Tibial nerve (tissue), 4 donors: ENCODE data around the gene NAT14. TPM values are rescaled to one million over a fixed set of nuclear protein-coding genes. Genes with fewer than 3 reads are reported as not detected.
A peak's percentile ranks its signal among the peaks of the same experiment; 100 is the strongest.

Experiments
- DNase-seq, 2 donors: peaks; one replicate each; pipeline ENCODE4 v3.0.0-alpha.2; 2019; ENCODE audit warnings: low spot score in 2 of 2
- H3K27ac ChIP-seq, 4 donors: fragments of 200-600 bp; sonication (generic) in 3 of 4; one replicate each; pipeline ENCODE4 v1.5.1; 2017 to 2019; ENCODE audit warnings: mild to moderate bottlenecking in 1 of 4
- H3K27me3 ChIP-seq, 2 donors: fragments of 200-600 bp; sonication (generic) in 1 of 2; one replicate each; pipeline versions ENCODE4 v1.5.1 to v1.6.0; 2017 to 2019
- H3K36me3 ChIP-seq, 3 donors: fragments of 200-600 bp; sonication (generic); one replicate each; pipeline ENCODE4 v1.5.1; 2018 to 2019
- H3K4me1 ChIP-seq, 4 donors: fragments of 200-600 bp; sonication (generic) in 3 of 4; one replicate each; pipeline ENCODE4 v1.5.1; 2017 to 2019
- H3K4me3 ChIP-seq, 4 donors: fragments of 200-600 bp; sonication (generic) in 3 of 4; one replicate each; pipeline ENCODE4 v1.5.1; 2017 to 2019; ENCODE audit warnings: mild to moderate bottlenecking in 1 of 4, moderate library complexity in 1 of 4
- H3K9me3 ChIP-seq, 4 donors: fragments of 200-600 bp; sonication (generic) in 3 of 4; one replicate each; pipeline ENCODE4 v1.5.1; 2017 to 2019
- CTCF ChIP-seq, 5 experiments: fragments of 200-600 bp in 3 of 5; fragments of 450-650 bp in 2 of 5; sonication (generic) in 3 of 5; IDR thresholded peaks; one replicate each; pipeline ENCODE4 v1.5.1; 2016 to 2019; ENCODE audit warnings: antibody characterized with exemption in 5 of 5, mild to moderate bottlenecking in 3 of 5, moderate library complexity in 2 of 5
- EP300 ChIP-seq, 2 donors: sonication (generic); formaldehyde crosslinking; IDR thresholded peaks; one replicate each; pipeline ENCODE4 v1.6.1; 2017; ENCODE audit warnings: antibody characterized with exemption in 2 of 2, mild to moderate bottlenecking in 1 of 2
- POLR2A ChIP-seq, 2 donors: fragments of 450-650 bp; IDR thresholded peaks; one replicate each; pipeline ENCODE4 v1.6.1; 2017; ENCODE audit warnings: antibody characterized with exemption in 2 of 2, mild to moderate bottlenecking in 2 of 2, moderate library complexity in 2 of 2
- WGBS, 2 donors: methylation state at CpG; one replicate each; pipeline ENCODE4 v1.1.5; 2018; 5-methylcytosine and 5-hydroxymethylcytosine counted together
- total RNA-seq, 4 donors: library from RNA; depleted of rRNA; stranded (reverse); fragments of >200 nt; gene quantifications; one replicate each; pipeline ENCODE4 v1.1.0, GENCODE V29; 2016

NAT14 gene
- total RNA-seq, 4 donors from 2014 or later, result 3.1 to 8.0 (median 4.3) TPM

GRCh38 chr19:55476100-55476775 is 8.8 kb upstream of the NAT14 start, which contains the start of gene ZNF628:
ZNF628 (plus strand) TSS chr19:55476617; CDS start chr19:55479911, 3,294 bp downstream.
- Histone ChIP-seq H3K27me3 (no peaks in the 10 kb centered on the region), H3K27ac (peak within 1 kb of the TSS; percentile 90 to 99 (median 98)), H3K36me3 (peaks cover 0 to 5% (median 0%) of the 10 kb centered on the region in 3 donors), H3K4me1 (peaks cover 0 to 55% (median 37%) of the 10 kb centered on the region in 4 donors), H3K4me3 (peak within 1 kb of the TSS; percentile 39 to 79 (median 60)), H3K9me3 (no peaks in the 10 kb centered on the region)
- peak; percentile 96 to 98 for DNase-seq
- WGBS, 2 donors, result 1 to 2% methylated on average over 28 to 41 of the region's 61 CpGs
- TF ChIP-seq POLR2A (IDR thresholded peaks at IDR 0.05), result peak; percentile 73 to 76
- peak; percentile 79 to 84 for TF ChIP-seq EP300 (IDR thresholded peaks at IDR 0.05)
- peak in 2 of 5 experiments; percentile 17 to 27 for TF ChIP-seq CTCF (IDR thresholded peaks at IDR 0.05)

DNA sequence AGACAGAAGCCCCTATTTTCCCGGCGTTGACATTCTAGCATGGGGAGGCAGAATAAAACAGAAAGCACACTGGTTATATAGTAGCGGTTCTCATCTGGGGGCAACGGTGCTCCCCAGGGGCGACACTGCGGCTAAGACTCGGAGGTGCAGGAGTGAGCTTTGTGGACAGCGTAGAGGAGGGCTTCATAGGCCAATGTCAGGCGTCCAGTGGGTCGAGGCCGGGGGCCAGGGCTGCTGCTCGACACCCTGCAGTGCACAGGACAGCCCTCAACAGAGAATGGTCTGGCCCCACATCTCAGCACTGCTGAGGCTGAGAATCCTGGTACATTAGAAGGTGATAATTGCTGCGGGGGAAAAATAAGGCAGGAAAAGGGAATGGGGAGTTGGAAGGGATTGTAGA is 7.1 kb upstream of the NAT14 start:
- Histone ChIP-seq H3K27ac (peak overlapping the region in 1 of 4 donors; percentile 99), H3K9me3 (no peaks in the 10 kb centered on the region), H3K36me3 (peaks cover 0 to 22% (median 0%) of the 10 kb centered on the region in 3 donors), H3K4me1 (peaks cover 0 to 49% (median 33%) of the 10 kb centered on the region in 4 donors), H3K4me3 (peak overlapping the region in 1 of 4 donors; percentile 78), H3K27me3 (no peaks in the 10 kb centered on the region)
- no peak for TF ChIP-seq EP300 (IDR thresholded peaks at IDR 0.05)
- TF ChIP-seq POLR2A (IDR thresholded peaks at IDR 0.05), result no peak
- no peak for TF ChIP-seq CTCF (IDR thresholded peaks at IDR 0.05)
- DNase-seq, result no peak
- 80 to 82% methylated on average over 13 of the region's 13 CpGs for WGBS, 2 donors

DNA sequence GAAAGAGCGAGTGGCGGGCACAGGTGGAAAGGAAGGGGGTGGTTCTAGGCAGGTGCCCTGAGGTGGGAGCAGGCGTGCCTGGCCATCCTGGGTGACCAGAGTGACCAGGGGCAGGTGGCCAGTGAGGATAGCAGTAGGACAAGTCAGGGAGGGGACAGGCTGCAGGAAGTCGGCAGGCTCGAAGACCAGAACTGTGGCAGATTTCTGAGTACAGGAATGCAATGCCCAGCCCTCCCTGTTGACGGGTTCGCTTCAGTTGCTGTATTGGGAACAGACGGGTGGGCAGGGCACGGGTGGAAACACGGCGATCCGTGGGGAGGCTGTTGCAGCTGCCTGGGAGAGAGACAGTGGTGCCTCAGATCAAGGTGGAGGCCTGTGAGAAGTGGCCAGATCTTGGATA is 6.6 kb upstream of the NAT14 start:
- WGBS, 2 donors, result 79 to 87% methylated on average over 12 of the region's 12 CpGs
- Histone ChIP-seq H3K4me3 (no peak overlapping the region), H3K4me1 (peaks cover 0 to 45% (median 30%) of the 10 kb centered on the region in 4 donors), H3K27me3 (no peaks in the 10 kb centered on the region), H3K27ac (no peak overlapping the region), H3K36me3 (peaks cover 0 to 26% (median 0%) of the 10 kb centered on the region in 3 donors), H3K9me3 (no peaks in the 10 kb centered on the region)
- DNase-seq, result no peak
- TF ChIP-seq CTCF (IDR thresholded peaks at IDR 0.05), result no peak
- no peak for TF ChIP-seq EP300 (IDR thresholded peaks at IDR 0.05)
- no peak for TF ChIP-seq POLR2A (IDR thresholded peaks at IDR 0.05)

GRCh38 chr19:55479045-55479444 is 5.9 kb upstream of the NAT14 start:
- 80 to 83% methylated on average over 17 of the region's 17 CpGs for WGBS, 2 donors
- Histone ChIP-seq H3K9me3 (no peaks in the 10 kb centered on the region), H3K36me3 (peaks cover 0 to 31% (median 0%) of the 10 kb centered on the region in 3 donors), H3K27ac (no peak overlapping the region), H3K27me3 (no peaks in the 10 kb centered on the region), H3K4me1 (peaks cover 0 to 41% (median 24%) of the 10 kb centered on the region in 4 donors), H3K4me3 (no peak overlapping the region)
- no peak for DNase-seq
- no peak for TF ChIP-seq CTCF (IDR thresholded peaks at IDR 0.05)
- no peak for TF ChIP-seq POLR2A (IDR thresholded peaks at IDR 0.05)
- no peak for TF ChIP-seq EP300 (IDR thresholded peaks at IDR 0.05)
